NCI-H345 (cell line): ENCODE measurements around the gene C20orf141.

ENCODE experiments used
- DNase-seq: peaks from one replicate; lab custom pipeline; 2025; lab: John Stamatoyannopoulos, UW

The C20orf141 gene

DNA sequence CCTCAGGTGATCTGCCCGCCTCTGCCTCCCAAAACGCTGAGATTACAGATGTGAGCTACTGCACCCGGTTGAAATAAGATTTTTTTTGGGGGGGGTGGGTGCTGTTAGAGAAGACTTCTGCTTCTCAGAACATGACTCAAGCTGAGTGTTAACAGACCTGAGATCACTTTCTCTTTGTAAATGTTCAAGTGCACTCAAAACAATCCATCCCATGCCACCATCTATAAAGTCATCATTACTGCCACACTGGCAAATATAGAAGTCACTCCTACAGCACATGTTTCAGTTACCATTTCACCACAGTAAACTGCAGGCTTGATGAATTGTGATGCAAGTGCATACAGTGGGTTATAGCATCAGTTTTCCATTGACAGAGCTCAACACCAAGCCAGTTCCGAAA is 34.7 kb downstream of the C20orf141 start:
- no peak for DNase-seq

- no peak for DNase-seq
Measured at GRCh38 chr20:2851086-2851485, 36.3 kb downstream of the C20orf141 start.

DNA sequence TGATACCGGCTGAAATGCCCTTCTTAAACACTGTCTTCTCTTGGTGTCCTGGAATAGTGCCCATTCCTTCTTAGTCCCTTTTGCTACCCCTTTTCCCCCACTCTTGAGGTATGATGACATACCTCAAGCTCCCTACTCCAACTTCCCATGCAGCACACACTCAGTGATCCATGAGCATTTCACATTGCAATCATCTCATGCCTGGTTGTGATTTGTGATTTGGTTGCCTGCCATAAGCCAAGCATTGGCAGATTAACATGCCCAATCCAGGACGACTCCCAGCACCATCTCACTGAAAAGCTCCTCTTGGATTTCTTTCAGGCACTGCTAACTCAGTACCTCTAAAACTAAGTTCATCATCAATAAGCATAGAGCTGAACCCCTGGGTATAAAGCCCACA is 43.8 kb downstream of the C20orf141 start:
- no peak for DNase-seq

- no peak for DNase-seq
Measured at GRCh38 chr20:2859330-2860121, 44.7 kb downstream of the C20orf141 start.

DNA sequence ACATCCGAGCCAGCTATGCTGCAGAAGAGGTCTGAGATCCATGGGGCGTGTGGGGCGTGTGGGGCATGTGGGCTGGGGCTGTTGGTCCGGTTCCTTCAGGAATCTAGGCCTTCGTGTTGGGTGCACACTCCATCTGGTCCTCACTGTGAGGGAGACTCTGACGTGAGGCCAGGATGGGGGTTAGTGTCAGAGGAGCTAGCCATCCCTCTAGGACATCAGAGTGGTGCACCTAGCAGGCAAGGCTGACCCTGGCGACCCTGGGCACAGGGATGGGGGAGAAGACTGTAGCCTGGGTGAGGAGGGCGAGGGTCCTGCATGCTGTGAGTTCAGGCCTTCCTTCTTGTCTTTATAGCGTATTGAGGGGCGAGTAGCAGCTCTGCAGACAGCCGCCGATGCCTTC is 49.8 kb downstream of the C20orf141 start:
- DNase-seq, result no peak

GRCh38 chr20:2865101-2865500 is 50.3 kb downstream of the C20orf141 start:
- no peak for DNase-seq
